Panc1 (cell line): ENCODE results near the gene EFCAB9. TPM values are rescaled to one million over a fixed set of nuclear protein-coding genes. Genes with fewer than 3 reads are reported as not detected.

Experiments used
- ATAC-seq: fragments of 200-7000 bp; cut with Tn5 transposase; 2 replicates; pipeline ENCODE4 v1.9.1; 2020; ENCODE audit warnings: mild to moderate bottlenecking, moderate library complexity
- BruUV-seq: library from RNA; stranded (reverse); fragments of 400-500 nt; replicated peaks from 2 replicates; lab custom pipeline; 2021; lab: Mats Ljungman, UMichigan
- CTCF ChIA-PET: fragments of 300-600 bp; sonication (Branson Sonifier 250); formaldehyde crosslinking; loops from one replicate; lab custom pipeline; 2022; ENCODE audit warnings: antibody characterized with exemption; lab: Charles Lee
- POLR2A ChIA-PET: fragments of 300-600 bp; sonication (Branson Sonifier 250); formaldehyde crosslinking; loops from one replicate; lab custom pipeline; 2022; ENCODE audit warnings: antibody characterized with exemption; lab: Charles Lee
- DNase-seq: peaks from one replicate; pipeline ENCODE4 v3.0.0-alpha.2; 2010; ENCODE audit warnings: low read depth, low spot score
- H3K27ac ChIP-seq: 2 replicates; pipeline ENCODE4 v1.5.1; 2011; ENCODE audit warnings: mild to moderate bottlenecking, low read length, inconsistent platforms
- H3K27me3 ChIP-seq: fragments of 200-500 bp; sonication (Bioruptor generic); 2 replicates; pipeline ENCODE4 v1.6.0; 2014; ENCODE audit warnings: low read length, inconsistent platforms; ENCODE audit not compliant: control insufficient read depth, insufficient read depth
- H3K36me3 ChIP-seq: fragments of 200-500 bp; sonication (Bioruptor generic); 2 replicates; pipeline ENCODE4 v1.5.1; 2014; ENCODE audit warnings: inconsistent platforms, mild to moderate bottlenecking, low read length, moderate library complexity; ENCODE audit not compliant: control insufficient read depth, insufficient read depth
- H3K4me1 ChIP-seq: 2 replicates; pipeline ENCODE4 v1.5.1; 2011; ENCODE audit warnings: inconsistent platforms, mild to moderate bottlenecking, low read length, moderate library complexity; ENCODE audit not compliant: control insufficient read depth, insufficient read depth
- H3K4me3 ChIP-seq, 2 experiments: 2 replicates each; pipeline ENCODE4 v1.5.1; 2011 to 2012; ENCODE audit warnings: low read depth in 2 of 2, low read length in 2 of 2, mild to moderate bottlenecking in 2 of 2, inconsistent platforms in 1 of 2, moderate library complexity in 1 of 2
- H3K9me3 ChIP-seq: fragments of 200-500 bp; sonication (Bioruptor generic); 2 replicates; pipeline ENCODE4 v1.5.1; 2014; ENCODE audit warnings: low read depth, mild to moderate bottlenecking, inconsistent platforms, low read length, moderate library complexity; ENCODE audit not compliant: control insufficient read depth, insufficient read depth
- CTCF ChIP-seq: fragments of 450-650 bp; IDR thresholded peaks from 2 replicates; pipeline ENCODE4 v1.5.1; 2017; ENCODE audit warnings: mild to moderate bottlenecking
- POLR2AphosphoS5 ChIP-seq: IDR thresholded peaks from 2 replicates; pipeline ENCODE4 v1.6.1; 2012; ENCODE audit warnings: mild to moderate bottlenecking, low read depth, low read length, moderate library complexity
- REST ChIP-seq, 2 experiments: IDR thresholded peaks; 2 replicates each; pipeline ENCODE4 v1.6.1; 2011 to 2012; ENCODE audit warnings: low read depth in 2 of 2, control low read depth in 1 of 2, low read length in 1 of 2, mild to moderate bottlenecking in 1 of 2, moderate library complexity in 1 of 2; ENCODE audit not compliant: insufficient read depth in 1 of 2
- SIN3A ChIP-seq: IDR thresholded peaks from 2 replicates; pipeline ENCODE4 v1.6.1; 2012; ENCODE audit warnings: low read depth, mild to moderate bottlenecking, low read length, moderate library complexity, borderline replicate concordance; ENCODE audit not compliant: insufficient read depth
- TCF7L2 ChIP-seq: IDR thresholded peaks from 2 replicates; pipeline ENCODE4 v1.6.1; 2011; ENCODE audit warnings: mild to moderate bottlenecking, low read depth, low read length, inconsistent platforms
- in situ Hi-C: cut with HindIII; loops from 2 replicates; pipeline ENCODE4 v1.10.0; 2016; ENCODE audit warnings: low sequenced_read_pairs, low pct_unique_long_range_greater_than_20kb
- intact Hi-C: fragments of 100-400 bp; cut with micrococcal nuclease; formaldehyde crosslinking; loops from one replicate; pipeline ENCODE4 v1.10.0; 2022; ENCODE audit not compliant: unreplicated experiment
- total RNA-seq: library from RNA; stranded (reverse); gene quantifications from one replicate; pipeline ENCODE4 v1.2.1, GENCODE V29; 2021; ENCODE audit not compliant: unreplicated experiment

The EFCAB9 gene
- total RNA-seq, 1 experiment from 2014 or later, result not detected

- in situ Hi-C loops (no loop called here), intact Hi-C loops (no loop called here)
- DNase-seq, result no peak
- Histone ChIP-seq H3K27ac (no peak overlapping the region), H3K4me3 (no peak overlapping the region), H3K27me3 (no peaks in the 10 kb centered on the region), H3K4me1 (no peaks in the 10 kb centered on the region), H3K36me3 (no peaks in the 10 kb centered on the region), H3K9me3 (no peaks in the 10 kb centered on the region)
- POLR2A ChIA-PET, result no interaction called here
- no TSS peak for BruUV-seq
- CTCF ChIA-PET, result no interaction called here
- TF ChIP-seq REST (IDR thresholded peaks at IDR 0.05; ENCODE audit: insufficient read depth in 1 of 2, low read depth in 2 of 2, low read length in 1 of 2) (no peak), TCF7L2 (no peak), POLR2AphosphoS5 (no peak), SIN3A (no peak), CTCF (no peak)
- no peak for ATAC-seq
These were observed 51.7 kb downstream of the EFCAB9 start for GRCh38 chr5:172245703-172246125.

GRCh38 chr5:172248637-172249036 is 54.7 kb downstream of the EFCAB9 start:
- Histone ChIP-seq H3K27me3 (no peaks in the 10 kb centered on the region), H3K27ac (no peak overlapping the region), H3K9me3 (no peaks in the 10 kb centered on the region), H3K4me3 (no peak overlapping the region), H3K36me3 (no peaks in the 10 kb centered on the region), H3K4me1 (no peaks in the 10 kb centered on the region)
- intact Hi-C loops, result no loop called here
- ATAC-seq (no peak), DNase-seq (no peak)
- no peak for TF ChIP-seq POLR2AphosphoS5
- no peak for TF ChIP-seq CTCF
- no TSS peak for BruUV-seq
- in situ Hi-C loops, result no loop called here
- POLR2A ChIA-PET, result no interaction called here
- CTCF ChIA-PET, result no interaction called here
